ELR (cell line): ENCODE data around the gene AAR2.

Experiments used
- DNase-seq: peaks from one replicate; pipeline ENCODE4 v3.0.0-alpha.2; 2015; ENCODE audit warnings: low read depth

AAR2 gene

GRCh38 chr20:36218380-36219064, 17.8 kb upstream of the AAR2 start:
- no peak for DNase-seq

GRCh38 chr20:36219671-36220220, 16.5 kb upstream of the AAR2 start:
- DNase-seq: no peak

GRCh38 chr20:36225666-36226065, 10.6 kb upstream of the AAR2 start:
- DNase-seq: no peak

- no peak for DNase-seq
Measured at GRCh38 chr20:36228770-36229169, 7.5 kb upstream of the AAR2 start.

GRCh38 chr20:36230019-36230418, 6.3 kb upstream of the AAR2 start:
- no peak for DNase-seq

GRCh38 chr20:36231331-36231730, 4.9 kb upstream of the AAR2 start:
- no peak for DNase-seq

- DNase-seq: no peak
Measured at GRCh38 chr20:36234771-36235320, 1.4 kb upstream of the AAR2 start.

GRCh38 chr20:36236786-36237121, 476 bp downstream of the AAR2 start:
- DNase-seq: no peak

GRCh38 chr20:36237477-36237876, 1.2 kb downstream of the AAR2 start:
- no peak for DNase-seq

GRCh38 chr20:36238153-36238552, 1.9 kb downstream of the AAR2 start:
- no peak for DNase-seq

- DNase-seq: no peak
Measured at GRCh38 chr20:36238760-36239159, 2.5 kb downstream of the AAR2 start.

- no peak for DNase-seq
Measured at GRCh38 chr20:36240076-36240475, 3.8 kb downstream of the AAR2 start.

GRCh38 chr20:36241678-36242077, 5.4 kb downstream of the AAR2 start:
- DNase-seq: no peak

GRCh38 chr20:36243726-36244125, 7.4 kb downstream of the AAR2 start:
- DNase-seq: no peak

GRCh38 chr20:36246401-36246800, 10.1 kb downstream of the AAR2 start:
- no peak for DNase-seq

- DNase-seq: no peak
Measured at GRCh38 chr20:36248836-36249235, 12.6 kb downstream of the AAR2 start.

- DNase-seq: no peak
Measured at GRCh38 chr20:36249450-36249849, 13.2 kb downstream of the AAR2 start.

- no peak for DNase-seq
Measured at GRCh38 chr20:36251426-36251825, 15.1 kb downstream of the AAR2 start.

GRCh38 chr20:36252511-36252910, 16.2 kb downstream of the AAR2 start:
- DNase-seq: no peak

- no peak for DNase-seq
Measured at GRCh38 chr20:36253036-36253435, 16.8 kb downstream of the AAR2 start.

GRCh38 chr20:36254076-36254475, 17.8 kb downstream of the AAR2 start:
- DNase-seq: no peak

GRCh38 chr20:36255445-36255844, 19.2 kb downstream of the AAR2 start:
- DNase-seq: no peak

- DNase-seq: no peak
Measured at GRCh38 chr20:36259177-36260061, 23.1 kb downstream of the AAR2 start.
